Neutrophil (primary cell): Measurements from ENCODE around the gene MPL.

Experiments used
- H3K27ac ChIP-seq: fragments of 200-600 bp; sonication (generic); 2 replicates; pipeline ENCODE4 v1.5.1; 2016; ENCODE audit warnings: mild to moderate bottlenecking, moderate library complexity
- H3K27me3 ChIP-seq: fragments of 200-600 bp; sonication (generic); 2 replicates; pipeline ENCODE4 v1.6.0; 2016; ENCODE audit warnings: mild to moderate bottlenecking
- H3K36me3 ChIP-seq: fragments of 200-600 bp; sonication (generic); 2 replicates; pipeline ENCODE4 v1.5.1; 2017
- H3K4me1 ChIP-seq, 2 experiments: fragments of 200-600 bp in 1 of 2; sonication (generic) in 1 of 2; 1 replicate in 1 of 2; 2 replicates in 1 of 2; pipeline versions ENCODE4 v1.5.1 to v1.6.1; 2013 to 2016; ENCODE audit warnings: low read depth in 1 of 2, low read length in 1 of 2, mild to moderate bottlenecking in 1 of 2, moderate library complexity in 1 of 2; ENCODE audit not compliant: control insufficient read depth in 1 of 2, insufficient read depth in 1 of 2
- H3K4me3 ChIP-seq, 2 experiments: fragments of 200-600 bp in 1 of 2; sonication (generic) in 1 of 2; 1 replicate in 1 of 2; 2 replicates in 1 of 2; pipeline ENCODE4 v1.5.1; 2013 to 2016; ENCODE audit warnings: low read depth in 1 of 2, low read length in 1 of 2, mild to moderate bottlenecking in 1 of 2, moderate library complexity in 1 of 2
- H3K9me3 ChIP-seq: fragments of 200-600 bp; sonication (generic); 2 replicates; pipeline ENCODE4 v1.5.1; 2016
- TF ChIP-seq, protein P1 (sequence below): fragments of 200-600 bp; sonication (generic); IDR thresholded peaks from 2 replicates; pipeline ENCODE4 v1.5.1; 2016; ENCODE audit warnings: antibody characterized with exemption

MPL gene

DNA sequence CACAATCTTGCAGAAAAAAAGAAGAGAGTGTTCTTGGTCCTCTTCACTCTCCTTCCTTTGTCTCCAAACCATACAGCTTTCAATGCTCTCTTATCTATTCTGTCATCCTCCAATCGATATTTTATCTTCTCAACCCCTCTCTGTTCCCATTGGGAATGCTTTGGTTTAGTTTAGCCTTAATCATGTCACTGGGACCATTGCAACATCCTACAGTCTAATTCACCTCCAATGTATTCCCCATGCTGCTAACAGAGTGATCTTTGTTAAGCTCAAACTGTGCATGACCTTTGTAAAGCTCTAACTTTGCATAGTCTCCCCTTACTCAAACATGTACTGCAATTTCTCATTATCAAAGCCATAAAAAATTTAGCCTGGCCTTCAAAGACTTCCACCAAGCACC is 2.9 kb downstream of the MPL start:
- Histone ChIP-seq H3K27me3 (no peaks in the 10 kb centered on the region), H3K36me3 (no peaks in the 10 kb centered on the region), H3K4me3 (no peak overlapping the region), H3K9me3 (no peaks in the 10 kb centered on the region), H3K27ac (no peak overlapping the region), H3K4me1 (no peaks in the 10 kb centered on the region)
- TF ChIP-seq, protein P1, sequence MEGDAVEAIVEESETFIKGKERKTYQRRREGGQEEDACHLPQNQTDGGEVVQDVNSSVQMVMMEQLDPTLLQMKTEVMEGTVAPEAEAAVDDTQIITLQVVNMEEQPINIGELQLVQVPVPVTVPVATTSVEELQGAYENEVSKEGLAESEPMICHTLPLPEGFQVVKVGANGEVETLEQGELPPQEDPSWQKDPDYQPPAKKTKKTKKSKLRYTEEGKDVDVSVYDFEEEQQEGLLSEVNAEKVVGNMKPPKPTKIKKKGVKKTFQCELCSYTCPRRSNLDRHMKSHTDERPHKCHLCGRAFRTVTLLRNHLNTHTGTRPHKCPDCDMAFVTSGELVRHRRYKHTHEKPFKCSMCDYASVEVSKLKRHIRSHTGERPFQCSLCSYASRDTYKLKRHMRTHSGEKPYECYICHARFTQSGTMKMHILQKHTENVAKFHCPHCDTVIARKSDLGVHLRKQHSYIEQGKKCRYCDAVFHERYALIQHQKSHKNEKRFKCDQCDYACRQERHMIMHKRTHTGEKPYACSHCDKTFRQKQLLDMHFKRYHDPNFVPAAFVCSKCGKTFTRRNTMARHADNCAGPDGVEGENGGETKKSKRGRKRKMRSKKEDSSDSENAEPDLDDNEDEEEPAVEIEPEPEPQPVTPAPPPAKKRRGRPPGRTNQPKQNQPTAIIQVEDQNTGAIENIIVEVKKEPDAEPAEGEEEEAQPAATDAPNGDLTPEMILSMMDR: no peak

DNA sequence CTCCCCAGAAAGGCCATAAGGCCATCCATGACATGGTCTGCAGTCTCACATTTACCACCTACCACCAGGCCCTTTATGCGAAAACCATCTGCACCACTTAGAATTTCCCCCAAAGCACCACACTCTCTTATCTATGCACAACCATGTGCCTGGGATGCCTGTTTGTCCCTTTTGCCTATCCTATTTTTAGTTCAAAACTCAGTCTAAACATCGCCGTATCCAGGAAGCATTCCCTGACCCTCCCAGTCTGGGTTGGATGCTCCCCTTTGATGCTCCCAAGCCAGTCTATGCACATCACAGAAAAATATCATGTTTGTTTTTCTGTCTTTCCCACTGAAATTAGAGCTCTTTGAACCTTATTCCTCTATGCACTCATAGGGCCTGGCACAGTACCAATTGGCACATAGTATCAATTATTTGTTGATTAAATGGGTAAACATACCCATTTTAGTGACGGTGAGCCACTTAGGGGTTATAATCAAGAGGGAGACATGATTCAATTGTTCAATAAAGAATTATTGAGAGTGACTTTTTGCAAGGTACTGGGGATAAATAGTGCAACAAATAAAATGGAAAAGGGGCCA is 6.7 kb downstream of the MPL start:
- Histone ChIP-seq H3K4me3 (no peak overlapping the region), H3K36me3 (no peaks in the 10 kb centered on the region), H3K9me3 (no peaks in the 10 kb centered on the region), H3K27ac (no peak overlapping the region), H3K27me3 (no peaks in the 10 kb centered on the region), H3K4me1 (peaks cover 0 to under 1% of the 10 kb centered on the region in 2 experiments)
- TF ChIP-seq, protein P1: no peak

DNA sequence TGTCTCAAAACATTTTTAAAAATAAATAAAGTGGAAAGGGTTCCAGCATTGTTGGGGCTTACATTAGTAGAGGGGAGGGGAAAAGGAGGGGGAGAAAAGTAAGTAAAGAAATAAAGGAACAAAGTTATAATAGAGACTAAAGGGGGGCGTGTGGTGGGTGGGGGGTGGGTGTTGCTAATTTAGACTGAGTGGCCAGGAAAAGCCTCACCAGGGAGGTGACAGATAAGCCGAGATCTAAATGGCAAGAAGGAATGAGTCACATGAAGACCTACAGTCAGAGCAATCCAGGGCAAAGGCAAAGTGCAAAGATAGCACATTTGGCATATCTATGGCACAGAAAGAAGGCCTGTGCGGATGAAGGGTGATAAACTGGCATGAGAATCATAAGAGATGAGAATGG is 7.5 kb downstream of the MPL start:
- TF ChIP-seq, protein P1: no peak
- H3K27me3 ChIP-seq: no peaks in the 10 kb centered on the region
- no peaks in the 10 kb centered on the region for H3K36me3 ChIP-seq
- H3K9me3 ChIP-seq: no peaks in the 10 kb centered on the region
- no peak overlapping the region for H3K27ac ChIP-seq
- H3K4me1 ChIP-seq: peaks cover 7 to 8% of the 10 kb centered on the region in 2 experiments
- no peak overlapping the region for H3K4me3 ChIP-seq

DNA sequence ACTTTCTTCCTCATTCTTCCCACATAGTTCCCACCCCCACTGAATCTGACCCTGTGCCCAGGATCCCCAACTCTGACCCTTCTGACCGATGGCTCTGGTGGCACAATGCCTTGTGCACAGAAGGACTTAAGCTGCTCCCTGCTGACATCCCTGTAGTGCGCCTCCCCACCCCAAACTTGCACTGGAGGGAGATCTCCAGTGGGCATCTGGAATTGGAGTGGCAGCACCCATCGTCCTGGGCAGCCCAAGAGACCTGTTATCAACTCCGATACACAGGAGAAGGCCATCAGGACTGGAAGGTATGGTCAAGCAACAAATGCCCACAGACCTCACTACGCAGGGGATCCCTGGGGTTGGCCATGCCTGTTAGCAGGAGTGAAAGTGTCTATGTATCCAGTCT is 9.0 kb downstream of the MPL start:
- Histone ChIP-seq H3K27ac (no peak overlapping the region), H3K4me1 (peaks cover 8 to 9% of the 10 kb centered on the region in 2 experiments), H3K36me3 (no peaks in the 10 kb centered on the region), H3K9me3 (no peaks in the 10 kb centered on the region), H3K4me3 (no peak overlapping the region), H3K27me3 (no peaks in the 10 kb centered on the region)
- TF ChIP-seq, protein P1: no peak

DNA sequence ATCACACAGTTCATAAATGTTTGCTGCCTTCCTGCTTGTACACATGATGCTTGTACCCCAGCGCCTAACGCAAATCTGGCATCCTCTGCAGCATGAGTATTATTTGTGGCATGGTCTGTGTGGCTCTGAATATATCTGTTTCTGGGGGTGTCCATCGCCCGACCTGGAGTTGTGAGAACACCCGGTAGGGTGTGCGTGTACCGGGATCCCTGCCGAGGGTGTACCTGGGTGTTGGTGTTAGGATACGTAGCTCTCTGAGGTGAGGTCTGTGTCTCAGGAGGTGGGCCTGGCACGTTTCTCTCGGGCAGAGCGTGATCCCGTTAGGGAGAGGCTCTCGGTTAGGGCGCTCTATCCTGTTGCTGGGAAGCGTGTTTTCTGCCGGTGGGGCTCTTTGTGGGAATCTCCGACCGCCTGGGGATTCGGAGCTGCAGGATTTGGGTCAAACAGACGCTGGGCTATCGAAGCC is 10.8 kb downstream of the MPL start:
- Histone ChIP-seq H3K4me3 (peak overlapping the region; percentile 51 to 55), H3K4me1 (peaks cover 8 to 9% of the 10 kb centered on the region in 2 experiments), H3K27ac (peak overlapping the region; percentile 95), H3K36me3 (no peaks in the 10 kb centered on the region), H3K27me3 (no peaks in the 10 kb centered on the region), H3K9me3 (no peaks in the 10 kb centered on the region)
- TF ChIP-seq, protein P1: no peak
